Measurements from ENCODE around the gene FZD7. TPM values are rescaled to one million over a fixed set of nuclear protein-coding genes. Genes with fewer than 3 reads are reported as not detected.

FZD7 gene
- total RNA-seq, 1 experiment from 2014 or later = 302 TPM

DNA sequence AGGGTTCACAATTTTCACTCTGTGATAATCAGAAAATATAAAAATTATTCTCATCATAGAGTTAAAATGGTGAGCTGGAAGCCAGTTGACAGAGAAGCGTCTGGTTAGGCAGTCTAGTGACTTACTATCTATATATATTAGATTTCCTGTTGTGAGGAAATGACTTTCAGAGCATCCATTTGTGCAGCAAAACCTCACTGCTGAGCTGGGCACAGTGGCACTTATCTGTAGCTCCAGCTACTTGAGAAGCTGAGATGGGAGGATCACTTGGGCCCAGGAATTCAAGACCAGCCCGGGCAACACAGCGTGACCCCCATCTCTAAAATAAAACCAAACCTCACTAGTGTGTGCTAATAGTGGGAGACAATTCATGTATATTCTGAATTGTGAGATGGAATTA lies 32.2 kb downstream of the FZD7 start:
- peaks cover 9% of the 10 kb centered on the region; the same call in 1 of the 2 replicates for H3K4me1 ChIP-seq (ENCODE audit: insufficient read depth, low read length)
- no peak overlapping the region for H3K27ac Mint-ChIP-seq
- H3K14ac ChIP-seq (ENCODE audit: insufficient read depth, low read length) = no peak overlapping the region
- no peaks in the 10 kb centered on the region for H3K9me3 ChIP-seq (ENCODE audit: control insufficient read depth, low read depth, low read length)
- H3K23ac ChIP-seq (ENCODE audit: insufficient read length, low read depth, low read length) = no peak overlapping the region
- H3K79me2 ChIP-seq (ENCODE audit: insufficient read depth, low read length) = no peaks in the 10 kb centered on the region
- no peak overlapping the region for H3K18ac ChIP-seq (ENCODE audit: insufficient read length, low read depth, low read length)
- no peak overlapping the region for H3K9ac ChIP-seq (ENCODE audit: extremely low read depth, insufficient read length, low read length)
- no peak overlapping the region for H3T11ph ChIP-seq (ENCODE audit: low read length)
- H3K4me1 Mint-ChIP-seq = peaks cover 24% of the 10 kb centered on the region in 2 experiments
- H3K56ac ChIP-seq (ENCODE audit: insufficient read length, low read depth, low read length) = no peak overlapping the region
- no peaks in the 10 kb centered on the region for H3K27me3 Mint-ChIP-seq (ENCODE audit: low read depth)
- H2BK15ac ChIP-seq (ENCODE audit: low read depth, low read length) = no peak overlapping the region
- no peak overlapping the region for H4K91ac ChIP-seq (ENCODE audit: insufficient read length, low read depth, low read length)
- no CpG with 5 or more reads among the region's 3 CpGs for WGBS (ENCODE audit: extremely low coverage, insufficient read length, low lambda C conversion rate)
- no peaks in the 10 kb centered on the region for H3K36me3 Mint-ChIP-seq (ENCODE audit: insufficient read depth in 1 of 3, low read depth in 3 of 3)
- no peak overlapping the region for H2BK12ac ChIP-seq (ENCODE audit: insufficient read length, low read depth, low read length)
- no peaks in the 10 kb centered on the region; a peak in 1 of 5 replicates for H3K9me3 Mint-ChIP-seq
- H2BK20ac ChIP-seq (ENCODE audit: low read depth, low read length, poor library complexity, severe bottlenecking) = no peak overlapping the region
- no peak overlapping the region for H3K4me3 Mint-ChIP-seq
- H3K4ac ChIP-seq (ENCODE audit: low read depth, low read length) = no peak overlapping the region
- DNase-seq = no peak
- no peaks in the 10 kb centered on the region for H3K23me2 ChIP-seq (ENCODE audit: insufficient read length, low read depth, low read length, poor library complexity, severe bottlenecking)
- no peak overlapping the region for H4K5ac ChIP-seq (ENCODE audit: insufficient read length, low read depth, low read length)
- H2BK5ac ChIP-seq (ENCODE audit: insufficient read length, low read length) = no peak overlapping the region
- TF ChIP-seq, protein P1, sequence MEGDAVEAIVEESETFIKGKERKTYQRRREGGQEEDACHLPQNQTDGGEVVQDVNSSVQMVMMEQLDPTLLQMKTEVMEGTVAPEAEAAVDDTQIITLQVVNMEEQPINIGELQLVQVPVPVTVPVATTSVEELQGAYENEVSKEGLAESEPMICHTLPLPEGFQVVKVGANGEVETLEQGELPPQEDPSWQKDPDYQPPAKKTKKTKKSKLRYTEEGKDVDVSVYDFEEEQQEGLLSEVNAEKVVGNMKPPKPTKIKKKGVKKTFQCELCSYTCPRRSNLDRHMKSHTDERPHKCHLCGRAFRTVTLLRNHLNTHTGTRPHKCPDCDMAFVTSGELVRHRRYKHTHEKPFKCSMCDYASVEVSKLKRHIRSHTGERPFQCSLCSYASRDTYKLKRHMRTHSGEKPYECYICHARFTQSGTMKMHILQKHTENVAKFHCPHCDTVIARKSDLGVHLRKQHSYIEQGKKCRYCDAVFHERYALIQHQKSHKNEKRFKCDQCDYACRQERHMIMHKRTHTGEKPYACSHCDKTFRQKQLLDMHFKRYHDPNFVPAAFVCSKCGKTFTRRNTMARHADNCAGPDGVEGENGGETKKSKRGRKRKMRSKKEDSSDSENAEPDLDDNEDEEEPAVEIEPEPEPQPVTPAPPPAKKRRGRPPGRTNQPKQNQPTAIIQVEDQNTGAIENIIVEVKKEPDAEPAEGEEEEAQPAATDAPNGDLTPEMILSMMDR (conservative IDR thresholded peaks at IDR 0.05) = no peak
- H2AK5ac ChIP-seq (ENCODE audit: insufficient read length, low read length) = no peak overlapping the region
- no peaks in the 10 kb centered on the region for H3K27me3 ChIP-seq (ENCODE audit: insufficient read depth, low read length)
- no peak overlapping the region for H2BK120ac ChIP-seq (ENCODE audit: low read depth, low read length, poor library complexity, severe bottlenecking)
- no peak overlapping the region for H4K8ac ChIP-seq (replicated peaks; ENCODE audit: insufficient read length, low read depth, low read length)
- H2AFZ ChIP-seq (ENCODE audit: low read length) = no peak overlapping the region
- no peak overlapping the region for H3K27ac ChIP-seq (ENCODE audit: insufficient read length, low read depth, low read length)
- H3K79me1 ChIP-seq (ENCODE audit: insufficient read depth, low read depth, low read length, poor library complexity, severe bottlenecking) = no peaks in the 10 kb centered on the region
- no peak overlapping the region for H3K4me2 ChIP-seq (ENCODE audit: insufficient read depth, insufficient read length, low read length)
- no peaks in the 10 kb centered on the region for H4K20me1 ChIP-seq (ENCODE audit: control insufficient read depth, insufficient read depth, insufficient read length)

All from H9 (cell line).